Brain microvascular endothelial cell (primary cell): Measurements from ENCODE around the gene HSCB.
A peak's percentile ranks its signal among the peaks of the same experiment; 100 is the strongest.

ENCODE experiments used
- DNase-seq: peaks from one replicate; pipeline ENCODE4 v3.0.0-alpha.2; 2020
- H3K27ac ChIP-seq: fragments of 250-450 bp; sonication (Bioruptor Pico); 2 replicates; pipeline ENCODE4 v1.5.1; 2020; ENCODE audit warnings: mild to moderate bottlenecking, moderate library complexity
- H3K27me3 ChIP-seq: fragments of 250-450 bp; sonication (Bioruptor Pico); replicated peaks from 2 replicates; pipeline ENCODE4 v1.5.1; 2020; ENCODE audit warnings: mild to moderate bottlenecking
- H3K36me3 ChIP-seq: fragments of 250-450 bp; sonication (Bioruptor Pico); replicated peaks from 2 replicates; pipeline ENCODE4 v1.5.1; 2020; ENCODE audit warnings: mild to moderate bottlenecking
- H3K4me3 ChIP-seq: 2 replicates; pipeline ENCODE4 v1.5.1; 2011; ENCODE audit warnings: low read depth, mild to moderate bottlenecking, control low read depth, low read length, moderate library complexity
- CTCF ChIP-seq: IDR thresholded peaks from 2 replicates; pipeline ENCODE4 v1.5.1; 2011; ENCODE audit warnings: low read depth, mild to moderate bottlenecking, moderate library complexity, low read length, control low read depth, inconsistent platforms; ENCODE audit errors: missing control alignments
- in situ Hi-C: cut with HindIII; loops from 2 replicates; pipeline ENCODE4 v1.10.0; 2017; ENCODE audit warnings: low sequenced_read_pairs, low pct_ligation_motif_present

The HSCB gene

DNA sequence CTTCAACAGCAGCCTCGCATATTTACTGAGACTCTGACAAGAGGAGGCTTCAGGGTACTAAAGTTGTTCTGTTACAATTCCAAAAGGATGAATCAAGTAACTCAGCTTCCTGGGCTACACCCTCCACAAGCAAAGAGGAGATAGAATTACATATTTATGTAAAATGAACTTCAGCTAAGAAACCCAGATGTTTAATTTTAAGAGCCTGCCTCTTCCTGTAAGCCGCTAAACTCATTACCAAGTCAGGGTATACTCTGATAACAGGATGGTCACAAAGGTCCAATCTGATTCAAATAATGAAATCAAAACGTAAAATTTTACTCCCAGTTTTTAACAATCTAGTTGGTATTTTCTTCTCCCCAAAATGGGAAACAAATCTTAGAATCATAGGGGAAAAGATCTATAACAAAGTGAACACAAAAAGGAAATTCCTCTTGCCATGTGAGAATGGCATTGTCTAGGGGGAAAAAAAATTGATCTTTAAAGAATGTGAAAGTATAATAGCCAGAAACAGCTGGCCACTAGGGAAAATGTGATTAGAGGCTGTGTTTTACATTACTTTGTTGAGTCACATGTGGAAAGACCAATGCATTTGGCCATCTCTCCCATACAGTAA lies 31.2 kb upstream of the HSCB start:
- peak; percentile 73 for DNase-seq
- Histone ChIP-seq H3K4me3 (no peak overlapping the region), H3K27ac (peak overlapping the region; percentile 58), H3K27me3 (no peaks in the 10 kb centered on the region), H3K36me3 (no peaks in the 10 kb centered on the region)
- in situ Hi-C loops = no loop called here
- TF ChIP-seq CTCF = no peak

- no peak overlapping the region for H3K4me3 ChIP-seq
- DNase-seq = no peak
- in situ Hi-C loops = no loop called here
- no peaks in the 10 kb centered on the region for H3K36me3 ChIP-seq
- H3K27me3 ChIP-seq = no peaks in the 10 kb centered on the region
- TF ChIP-seq CTCF = no peak
- peak overlapping the region; percentile 58 for H3K27ac ChIP-seq
Measured at GRCh38 chr22:28711341-28711740, 30.5 kb upstream of the HSCB start.

GRCh38 chr22:28711820-28712777 lies 29.7 kb upstream of the HSCB start:
- H3K36me3 ChIP-seq = no peaks in the 10 kb centered on the region
- H3K4me3 ChIP-seq = no peak overlapping the region
- peak; percentile 29 for TF ChIP-seq CTCF
- H3K27ac ChIP-seq = peak overlapping the region; percentile 58
- peak; percentile 81 for DNase-seq
- in situ Hi-C loops = no loop called here
- no peaks in the 10 kb centered on the region for H3K27me3 ChIP-seq

DNA sequence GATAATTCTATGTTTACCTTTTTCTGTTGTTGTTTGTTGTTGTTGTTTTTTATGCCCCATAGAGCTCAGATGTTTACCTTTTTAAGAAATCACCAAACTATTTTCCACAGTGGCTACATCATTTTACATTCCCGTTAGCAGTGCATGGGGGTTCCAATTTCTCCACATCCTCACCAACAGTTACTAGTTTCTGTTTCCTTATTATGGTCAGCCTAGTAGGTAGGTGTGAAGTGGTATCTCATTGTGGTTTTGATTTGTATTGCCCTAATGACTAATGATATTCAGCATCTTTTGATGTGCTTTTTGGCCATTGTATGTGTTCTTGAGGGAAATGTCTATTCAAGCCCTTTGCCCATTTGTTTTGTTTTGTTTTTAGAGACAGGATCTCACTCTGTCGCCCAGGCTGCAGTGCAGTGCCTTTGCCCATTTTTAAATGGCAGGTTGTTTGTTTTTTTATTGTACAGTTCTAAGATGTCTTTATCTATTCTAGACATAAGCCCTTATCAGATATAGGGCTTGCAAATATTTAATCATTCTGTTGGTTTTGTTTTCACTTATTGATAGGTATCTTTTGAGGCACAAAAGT lies 27.7 kb upstream of the HSCB start:
- in situ Hi-C loops = no loop called here
- H3K27ac ChIP-seq = no peak overlapping the region
- no peak for TF ChIP-seq CTCF
- DNase-seq = no peak
- no peak overlapping the region for H3K4me3 ChIP-seq
- H3K36me3 ChIP-seq = peaks cover 2% of the 10 kb centered on the region
- H3K27me3 ChIP-seq = no peaks in the 10 kb centered on the region

DNA sequence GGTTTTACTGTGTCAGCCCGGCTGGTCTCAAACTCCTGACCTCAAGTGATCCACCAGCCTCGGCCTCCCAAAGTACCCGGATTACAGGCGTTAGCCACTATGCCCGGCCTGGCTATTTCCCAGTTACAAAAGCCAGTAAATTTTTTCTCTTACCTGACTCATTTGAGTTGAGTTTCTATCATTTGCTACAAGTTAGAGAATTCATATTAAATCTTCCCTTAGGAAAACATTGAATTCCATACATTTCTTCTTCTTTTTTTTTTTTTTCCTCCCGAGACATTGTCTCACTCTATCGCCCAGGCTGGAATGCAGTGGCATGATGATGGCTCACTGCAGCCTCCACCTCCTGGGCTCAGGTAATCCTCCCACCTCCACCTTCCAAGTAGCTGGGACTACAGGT lies 26.2 kb upstream of the HSCB start:
- in situ Hi-C loops = no loop called here
- no peak for DNase-seq

More for the DNA sequence above, 26.2 kb upstream of the HSCB start:
- no peak overlapping the region for H3K27ac ChIP-seq
- H3K36me3 ChIP-seq = peaks cover 2% of the 10 kb centered on the region
- no peak overlapping the region for H3K4me3 ChIP-seq
- TF ChIP-seq CTCF = no peak
- no peaks in the 10 kb centered on the region for H3K27me3 ChIP-seq
